SW480 (cell line): ENCODE data around the gene SHOC2.

ENCODE experiments used
- DNase-seq: peaks from one replicate; pipeline ENCODE4 v3.0.0-alpha.2; 2016; ENCODE audit warnings: low spot score

Gene SHOC2

DNA sequence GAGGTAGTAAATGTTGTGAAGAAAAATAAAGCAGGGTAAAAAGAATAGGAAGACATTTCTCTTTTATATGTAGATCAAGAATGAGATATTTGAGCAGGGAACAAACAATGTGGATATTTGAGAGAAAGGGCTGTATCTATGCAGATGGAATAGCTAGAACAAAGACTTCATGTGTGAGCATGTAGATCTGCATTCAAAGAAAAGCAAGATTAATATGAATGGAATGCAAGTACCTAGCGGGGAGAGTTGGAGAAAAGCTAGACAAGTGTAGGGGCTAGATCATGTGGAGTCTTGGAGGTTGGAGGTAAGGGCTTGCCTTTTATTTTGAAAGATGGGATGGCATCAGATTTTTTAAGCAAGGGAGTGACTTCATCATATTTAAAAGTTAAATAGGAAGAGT, 27.1 kb downstream of the SHOC2 start:
- DNase-seq: no peak

- DNase-seq: no peak
Observed at GRCh38 chr10:110947061-110947595, 27.7 kb downstream of the SHOC2 start.

DNA sequence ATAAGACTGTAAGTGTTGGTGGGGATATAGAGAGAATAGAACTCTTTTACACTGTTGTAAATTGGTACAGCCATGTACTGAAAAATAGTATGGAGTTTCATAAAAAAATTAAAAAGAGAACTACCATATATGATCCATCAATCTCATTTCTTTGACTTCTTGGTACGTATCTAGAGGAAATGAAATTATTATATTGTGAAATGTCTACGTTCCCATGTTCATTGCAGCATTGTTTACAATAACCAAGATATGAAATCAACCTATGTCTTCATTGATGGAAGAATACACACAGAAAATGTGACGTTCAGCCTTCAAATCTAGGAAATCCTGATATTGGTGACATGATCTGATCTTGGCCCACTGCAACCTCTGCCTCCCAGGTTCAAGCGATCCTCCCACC, 32.0 kb downstream of the SHOC2 start:
- DNase-seq: no peak

DNA sequence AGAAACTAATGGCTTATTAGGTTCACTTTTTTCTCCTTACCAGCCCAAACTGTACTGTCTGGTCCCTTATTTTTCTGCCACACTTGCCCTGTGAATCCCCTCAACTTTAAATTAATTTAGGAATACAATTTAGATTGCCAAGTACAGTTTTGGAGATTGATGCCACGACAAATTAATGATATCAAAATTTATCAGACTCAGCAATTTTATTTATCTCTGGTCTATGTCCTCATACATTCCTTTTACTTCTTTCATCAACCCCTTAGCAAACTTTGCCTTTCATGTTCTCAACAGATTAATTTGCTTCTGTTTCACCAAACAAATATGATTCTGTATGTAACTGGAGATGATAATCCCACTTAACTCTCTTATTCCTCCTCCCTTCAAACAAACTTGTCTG, 38.2 kb downstream of the SHOC2 start:
- no peak for DNase-seq

DNA sequence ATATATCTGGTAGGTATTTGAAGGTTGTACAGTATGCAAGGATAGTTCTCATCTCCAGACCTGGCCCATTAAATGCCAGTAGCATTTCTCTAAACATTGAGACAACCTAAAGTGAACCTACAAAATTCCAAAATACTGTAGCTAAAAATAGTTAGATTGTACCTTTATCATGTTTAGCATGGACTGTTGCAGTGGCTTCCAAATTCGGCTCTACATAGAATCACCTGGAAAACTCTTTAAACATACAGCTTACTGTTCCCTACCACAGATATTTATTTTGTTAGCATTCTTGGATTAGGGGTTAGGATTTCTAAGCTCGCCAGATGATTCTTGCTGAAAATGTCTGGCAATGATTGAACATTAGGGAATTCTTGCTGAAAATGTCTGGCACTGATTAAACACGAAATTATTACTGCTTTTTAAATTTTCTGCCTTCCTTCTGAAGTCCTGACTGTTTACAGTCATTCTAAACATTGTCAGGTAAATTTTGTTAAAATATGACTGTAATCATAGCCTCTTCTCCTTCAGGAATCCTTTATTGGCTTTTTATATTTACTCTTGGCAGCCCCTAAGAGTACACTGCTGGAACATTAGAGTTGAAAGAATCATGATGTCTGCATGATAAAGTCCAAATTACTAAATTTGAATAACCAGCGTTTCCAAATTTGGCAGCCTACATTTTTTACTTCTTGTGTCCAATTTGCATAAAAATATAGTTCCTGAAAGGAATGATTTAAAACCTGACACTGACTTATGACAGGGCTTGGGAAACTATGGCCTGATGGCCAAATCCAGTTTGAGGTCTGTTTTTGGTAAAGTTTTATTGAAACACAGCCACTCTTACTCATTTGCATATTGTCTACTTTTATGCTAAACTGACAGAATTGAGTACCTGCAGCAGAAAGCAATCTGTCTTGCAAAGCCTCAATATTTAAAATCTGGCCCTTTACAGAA, 40.3 kb downstream of the SHOC2 start:
- DNase-seq: no peak

DNA sequence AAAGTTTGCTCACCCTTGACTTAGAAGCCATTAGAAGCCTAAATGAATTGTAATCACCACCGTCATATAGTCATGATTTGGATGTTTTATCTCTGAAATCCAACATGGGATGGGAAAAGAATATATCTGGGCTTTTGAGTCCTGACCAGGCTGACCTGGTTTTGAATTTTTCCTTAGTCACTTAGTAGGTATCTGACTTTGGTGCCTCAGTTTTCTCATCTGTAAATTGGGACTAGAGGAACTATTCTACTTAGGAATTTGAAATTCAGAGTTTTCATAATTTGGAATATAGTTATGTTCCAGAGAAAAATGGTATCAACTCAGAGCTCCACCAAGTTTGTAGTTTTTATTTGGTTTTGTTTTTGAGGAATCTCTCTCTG, 40.9 kb downstream of the SHOC2 start:
- no peak for DNase-seq

DNA sequence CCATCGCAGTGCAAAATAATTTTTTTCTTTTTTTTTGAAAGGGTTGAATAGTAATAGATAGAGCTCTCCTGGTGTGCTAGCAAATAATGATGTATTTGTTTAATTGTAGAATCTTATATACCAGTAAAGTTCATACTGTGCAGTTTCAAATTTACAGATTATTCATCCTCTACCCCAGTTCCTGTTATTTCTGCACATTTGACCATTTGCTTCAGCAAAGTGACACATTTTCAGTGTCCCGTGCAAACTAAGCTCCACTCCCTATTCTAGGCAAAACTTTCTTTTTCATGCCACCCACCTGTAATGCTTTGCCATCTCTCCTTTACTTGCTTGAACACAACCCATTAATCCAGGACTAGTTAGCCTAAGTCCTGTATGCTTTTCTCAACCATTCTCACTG, 43.0 kb downstream of the SHOC2 start:
- DNase-seq: no peak

DNA sequence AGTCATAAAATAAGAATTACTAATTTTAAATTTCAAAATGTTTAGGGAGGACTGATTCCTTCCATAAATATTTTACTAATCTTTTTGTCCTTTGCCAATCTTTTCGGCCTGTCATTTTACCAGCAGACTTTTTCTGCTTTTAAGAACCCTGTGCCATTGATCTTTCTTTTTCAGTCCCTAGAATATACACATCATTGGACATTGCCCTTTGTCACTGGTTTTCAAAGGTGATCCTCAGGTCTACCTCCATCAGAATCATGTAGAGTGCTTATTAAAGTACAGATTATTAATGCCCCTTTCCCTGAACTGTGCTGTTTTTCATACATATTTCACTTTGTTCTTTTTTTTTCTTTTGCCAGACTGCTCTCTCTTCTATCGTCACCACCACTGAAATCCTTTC, 43.8 kb downstream of the SHOC2 start:
- no peak for DNase-seq

GRCh38 chr10:110964681-110965080, 45.3 kb downstream of the SHOC2 start:
- no peak for DNase-seq

DNA sequence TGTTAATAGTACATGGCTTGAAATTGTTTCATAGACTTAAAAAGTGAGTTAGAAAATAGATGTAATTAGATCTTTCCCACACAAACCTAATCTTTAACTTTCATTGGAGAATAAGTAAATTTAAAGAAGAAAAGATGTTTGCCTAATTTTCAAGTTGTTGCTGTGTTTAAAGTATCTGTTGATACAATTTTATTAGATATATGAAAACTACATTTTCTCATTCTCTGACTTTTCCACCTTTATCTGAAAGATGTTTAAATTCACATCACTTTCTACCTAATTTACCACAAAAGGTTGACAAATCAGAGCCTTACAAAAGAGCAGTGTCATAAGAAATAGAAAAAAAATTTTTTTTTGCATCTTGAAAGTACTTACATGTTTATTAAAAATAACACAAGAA, 45.8 kb downstream of the SHOC2 start:
- DNase-seq: no peak

DNA sequence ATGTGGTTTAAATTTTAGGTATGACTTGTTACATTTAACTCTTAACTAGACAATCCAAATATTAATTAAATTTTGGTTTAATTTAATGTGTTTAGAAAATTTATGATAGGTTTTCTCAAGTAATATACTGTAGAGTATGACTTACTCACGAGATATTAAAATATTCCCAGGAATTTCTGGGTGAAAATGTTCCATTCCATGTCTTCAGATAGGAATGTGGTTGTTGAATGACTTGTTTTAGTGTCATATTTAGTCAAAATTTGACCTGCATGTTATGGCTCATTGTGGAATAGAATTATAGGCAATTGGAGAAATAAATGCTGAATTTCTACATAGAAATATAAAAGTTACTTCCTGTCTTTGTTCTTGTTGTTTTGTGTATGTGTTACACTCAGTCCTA, 46.7 kb downstream of the SHOC2 start:
- no peak for DNase-seq

- DNase-seq: no peak
Observed at GRCh38 chr10:110967009-110967630, 47.7 kb downstream of the SHOC2 start.

DNA sequence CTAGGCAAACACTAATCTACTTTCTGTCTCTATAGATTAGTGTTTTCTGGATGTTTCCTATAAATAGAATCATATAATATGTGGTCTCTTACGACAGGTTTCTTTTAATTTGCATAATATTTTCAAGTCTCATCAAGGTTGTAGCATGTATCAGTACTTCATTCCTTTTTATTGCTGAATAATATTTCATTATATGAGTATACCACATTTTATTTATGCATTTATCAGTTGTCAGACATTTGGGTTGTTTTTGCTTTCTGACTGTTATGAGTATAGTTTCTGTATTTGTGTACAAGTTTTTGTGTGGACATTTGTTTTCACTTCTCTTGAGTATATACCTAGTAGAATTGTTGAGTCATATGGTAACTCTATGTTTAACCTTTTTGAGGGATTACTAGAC, 48.2 kb downstream of the SHOC2 start:
- DNase-seq: no peak

GRCh38 chr10:110969183-110969582, 49.8 kb downstream of the SHOC2 start:
- no peak for DNase-seq

DNA sequence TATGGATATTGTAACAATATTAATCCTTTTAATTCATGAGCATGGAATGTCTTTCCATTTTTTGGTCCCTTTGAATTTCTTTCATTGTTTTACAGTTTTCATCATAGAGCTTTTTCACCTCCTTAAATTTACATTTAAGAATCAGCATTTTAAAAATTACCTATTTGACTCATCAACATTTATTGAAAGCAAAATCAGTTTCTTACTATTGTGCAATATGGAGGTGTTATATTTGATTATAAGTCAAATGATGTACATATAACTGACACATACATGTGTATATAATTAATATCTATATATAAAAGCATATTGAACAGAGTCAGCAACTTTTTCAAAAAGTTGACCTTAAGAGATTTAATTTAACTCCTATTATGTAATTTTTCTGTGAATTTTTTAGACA, 52.2 kb downstream of the SHOC2 start:
- no peak for DNase-seq

DNA sequence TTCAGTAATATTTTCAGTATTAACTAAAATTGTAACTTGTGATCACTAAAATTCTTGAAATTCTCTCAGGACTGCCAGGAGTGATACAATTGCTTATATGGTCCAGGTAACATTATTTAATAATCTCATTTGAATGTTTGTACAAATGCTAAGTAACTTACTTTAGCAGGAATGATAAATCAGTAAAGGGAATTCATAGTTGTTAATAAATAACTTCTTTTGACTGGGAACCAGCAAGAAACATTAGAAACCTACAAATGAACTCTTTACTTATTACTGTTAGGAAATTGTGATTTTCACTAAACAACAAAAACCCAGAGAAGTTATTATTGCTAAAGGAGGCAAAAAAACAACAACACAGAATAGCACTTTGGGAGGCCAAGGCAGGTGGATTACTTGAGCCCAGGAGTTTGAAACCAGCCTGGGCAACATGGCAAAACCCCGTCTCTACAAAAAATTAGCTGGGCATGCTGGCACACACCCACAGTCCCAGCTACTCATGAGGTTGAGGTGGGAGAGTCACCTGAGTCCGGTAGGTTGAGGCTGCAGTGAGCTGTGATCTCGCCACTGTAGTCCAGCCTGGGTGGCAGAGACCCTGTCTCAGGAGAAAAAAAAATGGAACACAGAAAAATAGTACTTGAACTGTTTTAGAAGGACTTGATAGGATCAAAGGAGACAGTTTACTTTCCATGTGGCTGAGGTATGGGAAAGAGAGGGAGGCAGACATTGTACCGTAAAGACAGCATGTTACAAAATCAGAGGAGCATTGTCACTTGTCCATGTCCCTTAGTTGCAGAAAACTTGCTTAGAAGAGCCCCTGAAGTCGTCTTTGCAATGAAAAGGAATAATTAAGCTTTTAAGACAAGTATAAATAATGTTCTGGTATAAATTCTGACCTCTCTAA, 53.1 kb downstream of the SHOC2 start:
- DNase-seq: no peak

DNA sequence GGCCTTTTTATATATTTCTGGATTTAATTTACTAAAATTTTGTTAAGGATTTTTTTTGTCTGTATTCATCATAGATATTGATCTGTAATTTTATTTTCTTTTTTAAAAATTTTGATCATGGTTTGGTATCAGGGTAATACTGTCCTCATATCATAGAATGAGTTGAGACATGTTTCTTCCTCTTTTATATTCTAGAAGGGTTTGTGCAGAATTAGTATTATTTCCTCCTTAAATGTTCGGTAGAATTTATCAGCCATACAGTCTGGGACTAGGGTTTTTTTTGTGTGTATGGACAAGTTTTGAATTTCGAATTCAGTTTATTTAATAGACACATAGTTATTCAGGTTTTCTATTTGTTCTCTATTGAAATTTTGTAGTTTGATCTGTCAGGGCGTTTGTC, 54.0 kb downstream of the SHOC2 start:
- DNase-seq: no peak

GRCh38 chr10:110976577-110976976, 57.2 kb downstream of the SHOC2 start:
- DNase-seq: no peak

DNA sequence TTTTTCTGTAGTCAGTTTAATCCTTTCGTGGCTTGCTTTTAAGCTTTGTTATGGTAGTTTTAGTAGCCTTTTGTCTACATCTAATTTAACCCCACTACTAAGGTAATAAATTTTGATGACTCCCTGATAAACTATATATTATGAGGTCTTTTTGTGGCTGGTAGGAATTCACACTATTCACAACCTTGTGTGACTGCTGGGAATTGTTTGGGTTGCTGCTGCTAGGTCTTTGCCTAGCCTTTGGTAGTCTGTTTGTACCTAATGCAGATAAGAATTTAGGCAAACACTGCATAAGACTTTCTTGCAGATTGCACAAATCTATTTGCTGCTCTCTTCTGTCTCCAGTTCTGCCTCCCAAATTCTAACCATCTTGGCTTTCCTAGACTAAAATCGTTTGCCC, 58.3 kb downstream of the SHOC2 start:
- DNase-seq: no peak

DNA sequence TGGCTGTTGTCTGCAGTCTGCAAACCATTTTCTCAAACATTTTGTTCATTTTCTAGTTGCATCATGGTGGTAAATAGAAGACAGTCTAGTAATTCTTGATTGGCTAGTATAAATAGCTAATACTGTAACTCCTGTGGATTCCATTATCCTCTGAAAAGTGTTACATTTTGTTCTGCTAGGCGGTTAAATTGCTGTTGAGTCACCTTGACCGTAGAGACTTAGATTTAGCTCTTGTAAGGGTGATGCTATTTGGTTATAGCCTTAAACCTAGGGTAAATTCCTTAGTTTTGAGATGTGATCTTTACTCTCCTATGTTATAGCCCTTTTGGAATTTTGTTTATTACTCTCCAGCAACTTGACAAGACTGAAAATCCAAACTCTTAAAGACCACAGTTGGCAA, 58.8 kb downstream of the SHOC2 start:
- no peak for DNase-seq

DNA sequence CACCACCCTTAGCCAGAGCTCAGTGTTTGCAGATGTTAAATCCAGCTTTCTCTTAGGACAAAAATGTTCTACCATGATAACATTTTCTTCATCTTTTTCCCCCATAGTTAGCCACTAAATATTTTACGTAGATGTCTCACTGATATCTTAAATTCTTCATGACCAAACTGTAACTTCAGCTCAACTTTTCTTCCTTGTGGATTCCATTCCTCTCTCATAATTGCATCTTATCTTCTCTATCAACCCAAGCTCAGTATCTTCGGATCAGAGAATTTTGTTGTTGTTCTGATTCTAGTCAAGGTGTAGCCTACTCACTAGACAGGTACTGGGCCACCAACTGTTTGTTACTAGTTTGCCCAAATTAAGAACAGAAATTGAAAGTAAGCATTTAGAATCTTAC, 60.2 kb downstream of the SHOC2 start:
- no peak for DNase-seq

- DNase-seq: no peak
Observed at GRCh38 chr10:110980807-110981206, 61.4 kb downstream of the SHOC2 start.
